Stimulated activated CD4-positive, alpha-beta T cell treated with anti-CD3 and anti-CD28 coated beads, Interleukin-2, amount 100 ng/mL, for 48 hours (primary cell): ENCODE measurements around the gene HEBP2.
"Not testable (repeated sequence)": the region's sequence is repeated elsewhere in the genome, so short reads cannot be mapped to it uniquely, and the experiment has no call there.

ENCODE experiments used
- DNase-seq, 2 donors: peaks; one replicate each; pipeline ENCODE4 v3.0.0-alpha.2; 2020

Gene HEBP2

GRCh38 chr6:138424004-138424904 lies 20.2 kb downstream of the HEBP2 start:
- no peak for DNase-seq

GRCh38 chr6:138425256-138425655 lies 21.2 kb downstream of the HEBP2 start:
- DNase-seq = not testable (repeated sequence)

GRCh38 chr6:138426500-138427123 lies 22.6 kb downstream of the HEBP2 start:
- DNase-seq = no peak

GRCh38 chr6:138427701-138428100 lies 23.7 kb downstream of the HEBP2 start:
- no peak for DNase-seq

GRCh38 chr6:138428944-138429598 lies 25.0 kb downstream of the HEBP2 start:
- DNase-seq = no peak

GRCh38 chr6:138429761-138430160 lies 25.7 kb downstream of the HEBP2 start:
- no peak for DNase-seq

GRCh38 chr6:138430361-138431145 lies 26.5 kb downstream of the HEBP2 start:
- DNase-seq = no peak

- no peak for DNase-seq
Observed at GRCh38 chr6:138431256-138432062, 27.4 kb downstream of the HEBP2 start.

GRCh38 chr6:138432063-138432356 lies 28.0 kb downstream of the HEBP2 start:
- no peak for DNase-seq

GRCh38 chr6:138434096-138434495 lies 30.1 kb downstream of the HEBP2 start:
- no peak for DNase-seq

GRCh38 chr6:138434925-138435324 lies 30.9 kb downstream of the HEBP2 start:
- no peak for DNase-seq

- no peak for DNase-seq
Observed at GRCh38 chr6:138439546-138439945, 35.5 kb downstream of the HEBP2 start.

GRCh38 chr6:138440296-138440695 lies 36.3 kb downstream of the HEBP2 start:
- DNase-seq = no peak

GRCh38 chr6:138440758-138441357 lies 36.8 kb downstream of the HEBP2 start:
- DNase-seq = no peak

- DNase-seq = no peak
Observed at GRCh38 chr6:138441965-138442364, 37.9 kb downstream of the HEBP2 start.

GRCh38 chr6:138442663-138443062 lies 38.6 kb downstream of the HEBP2 start:
- DNase-seq = no peak

GRCh38 chr6:138443979-138444378 lies 40.0 kb downstream of the HEBP2 start:
- DNase-seq = no peak

GRCh38 chr6:138446821-138447220 lies 42.8 kb downstream of the HEBP2 start:
- DNase-seq = no peak

GRCh38 chr6:138450445-138450844 lies 46.4 kb downstream of the HEBP2 start:
- DNase-seq = no peak

- DNase-seq = no peak
Observed at GRCh38 chr6:138451043-138451442, 47.0 kb downstream of the HEBP2 start.

- DNase-seq = peak in 1 of 2 donors; percentile 12
Observed at GRCh38 chr6:138454981-138455706, 51.1 kb downstream of the HEBP2 start.
